MV-4-11 (cell line): ENCODE data around the gene SREBF2.
A peak's percentile ranks its signal among the peaks of the same experiment; 100 is the strongest.

Experiments
- DNase-seq: peaks from one replicate; lab custom pipeline; 2025; lab: John Stamatoyannopoulos, UW

Gene SREBF2

DNA sequence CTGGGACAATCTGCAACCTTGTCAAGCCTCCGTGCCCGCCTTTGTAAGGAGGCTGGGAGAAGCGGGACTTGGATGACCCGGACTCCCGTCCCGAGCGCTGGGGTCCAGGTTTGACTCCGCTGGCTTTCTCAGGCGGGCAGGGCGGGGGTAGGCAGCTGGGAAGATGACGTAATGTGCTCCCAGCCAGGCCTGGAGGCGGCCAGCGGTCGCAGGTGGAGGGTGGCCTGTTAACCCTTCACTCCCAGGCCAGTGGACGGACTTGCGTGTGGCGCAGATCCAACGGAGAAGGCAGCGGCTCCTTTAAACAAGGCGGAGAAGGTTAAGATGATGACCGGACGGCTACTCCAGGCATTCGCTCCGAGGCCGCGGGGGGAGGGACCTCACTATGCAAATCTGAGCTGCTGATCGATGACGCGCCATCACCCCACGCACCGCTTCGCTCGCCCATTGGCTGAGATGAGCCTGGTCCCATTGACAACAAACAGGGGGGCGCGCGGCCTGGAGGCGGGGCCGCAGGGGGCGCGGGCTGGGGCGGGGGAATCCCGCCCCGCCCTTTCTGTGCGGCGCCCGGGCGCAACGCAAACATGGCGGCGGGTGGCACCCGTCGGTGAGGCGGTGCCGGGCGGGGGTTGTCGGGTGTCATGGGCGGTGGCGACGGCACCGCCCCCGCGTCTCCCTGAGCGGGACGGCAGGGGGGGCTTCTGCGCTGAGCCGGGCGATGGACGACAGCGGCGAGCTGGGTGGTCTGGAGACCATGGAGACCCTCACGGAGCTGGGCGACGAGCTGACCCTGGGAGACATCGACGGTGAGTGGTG lies at the start of gene SREBF2:
TSS of gene SREBF2 (plus strand) at position 553 of the 816 bp plus-strand sequence. CDS start at position 719, 166 bp downstream.
- peak; percentile 99 for DNase-seq

- DNase-seq: no peak
Observed at GRCh38 chr22:41787331-41787730, 45.6 kb upstream of the SREBF2 start.

DNA sequence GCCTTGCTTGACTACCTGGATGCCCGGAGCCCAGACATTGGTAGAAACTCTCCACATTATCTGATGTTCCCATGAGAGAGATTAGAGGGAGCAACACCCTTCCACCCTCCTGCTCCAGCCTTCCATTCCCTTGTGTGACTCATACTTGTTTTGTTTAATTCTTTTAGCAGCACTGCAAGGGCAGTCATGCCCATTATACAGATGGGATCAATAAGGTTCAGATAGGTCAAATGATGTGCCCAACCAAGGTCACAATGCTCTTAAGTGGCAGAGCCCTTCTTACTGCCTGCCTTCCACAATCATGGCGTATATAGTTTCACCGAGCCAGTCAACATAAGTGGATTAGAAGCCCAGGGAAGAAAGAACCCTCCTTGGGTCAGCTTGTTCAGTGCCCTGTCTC lies 39.0 kb upstream of the SREBF2 start:
- DNase-seq: no peak

- no peak for DNase-seq
Observed at GRCh38 chr22:41798736-41799135, 34.2 kb upstream of the SREBF2 start.

- no peak for DNase-seq
Observed at GRCh38 chr22:41799486-41800347, 33.2 kb upstream of the SREBF2 start.

DNA sequence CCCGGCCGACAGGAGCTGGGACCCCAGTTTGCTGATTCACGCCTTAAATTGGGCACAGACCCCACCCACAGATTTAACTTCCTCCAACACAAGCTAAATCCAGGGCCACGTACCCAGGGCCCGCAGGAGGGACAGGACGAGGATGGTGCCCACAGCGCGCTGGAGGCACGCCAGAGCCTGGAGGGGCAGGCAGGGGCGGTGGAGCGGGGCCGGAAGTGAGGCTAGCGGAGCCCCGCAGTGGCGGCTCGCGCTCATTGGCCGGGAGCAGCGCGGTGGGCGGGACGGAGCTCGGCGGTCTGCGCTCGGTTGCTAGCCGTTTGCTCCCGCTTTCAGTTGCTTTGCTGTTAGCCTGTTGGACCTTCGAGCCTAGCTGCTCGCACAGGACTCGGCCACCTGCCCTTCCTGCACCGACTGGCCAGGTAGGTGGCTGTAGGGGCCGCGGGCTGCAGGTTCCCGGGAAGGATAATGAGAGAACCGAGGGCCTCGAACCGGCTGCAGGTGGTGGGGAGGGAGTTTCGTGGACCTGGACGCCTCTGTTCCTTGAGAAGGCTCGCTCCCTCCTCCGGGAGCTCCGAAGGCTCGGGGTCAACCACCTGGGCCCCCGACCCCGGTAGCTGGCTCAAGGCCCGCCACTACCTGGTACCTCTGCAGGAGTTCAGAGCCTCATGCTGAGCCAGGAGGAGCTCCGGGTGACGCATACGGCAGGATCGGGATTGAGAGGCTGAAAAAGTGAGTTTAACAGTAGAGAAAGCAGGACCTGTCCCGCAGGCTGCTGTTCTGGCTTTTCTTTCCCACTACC lies 32.4 kb upstream of the SREBF2 start, which contains the start of gene CCDC134:
TSS of gene CCDC134 (plus strand) at position 332 of the 799 bp plus-strand sequence. CDS start 8,212 bp downstream, outside the sequence.
- DNase-seq: peak; percentile 86

GRCh38 chr22:41801147-41801819 lies 31.6 kb upstream of the SREBF2 start:
- DNase-seq: no peak

DNA sequence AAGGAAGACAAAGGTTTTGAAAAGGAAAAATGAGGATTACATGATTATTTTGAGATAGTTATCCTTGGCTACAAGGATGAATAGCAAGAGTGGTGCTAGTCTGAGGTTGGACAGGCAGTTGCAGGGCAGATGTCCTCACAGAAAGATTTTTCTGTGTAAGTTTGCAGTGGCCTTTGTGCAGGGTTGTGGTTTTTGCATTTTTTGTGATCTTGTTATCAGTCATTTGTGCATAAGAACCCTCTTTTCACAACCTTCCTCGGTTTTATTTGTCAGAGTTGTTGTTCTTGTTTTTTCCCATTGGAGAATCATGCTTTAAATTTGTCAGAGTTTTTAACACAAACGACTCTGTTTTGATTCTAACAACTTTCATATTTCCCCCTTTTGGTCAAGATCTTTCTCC lies 31.0 kb upstream of the SREBF2 start:
- no peak for DNase-seq

DNA sequence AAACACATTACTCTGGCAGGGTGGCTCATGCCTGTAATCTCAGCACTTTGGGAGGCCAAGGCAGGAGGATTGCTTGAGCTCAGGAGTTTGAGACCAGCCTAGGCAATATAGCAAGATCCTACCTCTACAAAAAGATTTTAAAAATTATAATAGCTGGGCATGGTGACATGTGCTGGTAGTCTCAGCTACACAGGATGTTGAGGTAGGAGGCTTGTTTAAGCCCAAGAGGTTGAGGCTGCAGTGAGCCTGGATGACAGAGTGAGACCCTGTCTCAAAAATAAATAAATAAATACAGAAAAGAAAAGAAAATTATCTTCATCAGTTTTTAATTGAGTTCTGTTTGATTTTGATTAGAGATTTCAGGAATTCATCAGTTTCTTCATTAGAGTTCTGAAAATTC lies 27.3 kb upstream of the SREBF2 start:
- DNase-seq: no peak

DNA sequence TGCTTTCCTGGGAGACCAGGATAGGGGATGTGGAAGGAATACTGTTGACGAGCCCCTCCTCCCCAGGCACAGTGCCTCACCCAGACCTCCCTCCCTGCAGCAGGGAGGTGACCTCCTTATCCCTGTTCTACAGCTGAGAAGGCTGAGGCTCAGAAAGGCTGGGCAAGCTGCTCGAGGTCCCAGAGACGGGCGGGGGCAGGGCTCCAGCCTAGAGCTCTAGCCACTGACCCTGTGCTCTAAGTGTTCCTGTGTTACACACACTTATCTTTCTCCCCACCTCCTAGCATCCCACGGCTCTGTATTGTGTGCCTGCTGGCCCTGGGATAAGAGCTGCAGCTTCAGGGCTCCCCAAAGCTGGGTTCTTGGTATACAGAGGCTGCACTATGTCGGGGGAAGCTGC lies 24.5 kb upstream of the SREBF2 start:
- DNase-seq: no peak

DNA sequence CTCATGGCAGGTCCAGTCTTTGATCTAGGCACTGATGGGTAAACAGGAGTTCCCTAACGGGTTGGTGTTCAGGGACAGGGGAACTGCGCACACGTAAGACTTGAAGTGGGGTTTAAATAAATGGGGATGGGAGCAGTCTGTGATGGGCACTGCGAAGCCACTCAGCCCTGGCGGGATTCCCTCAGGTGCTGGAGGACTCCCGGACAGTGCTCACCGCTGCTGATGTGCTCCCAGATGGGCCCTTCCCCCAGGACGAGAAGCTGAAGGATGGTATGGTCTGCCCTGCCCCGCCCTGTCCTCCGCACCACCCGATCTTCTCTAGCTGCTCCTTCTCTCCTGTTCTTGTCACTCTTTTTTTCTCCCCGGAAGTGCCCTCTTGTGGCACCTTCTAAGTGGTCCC lies 22.9 kb upstream of the SREBF2 start:
- no peak for DNase-seq

GRCh38 chr22:41812805-41813545 lies 19.9 kb upstream of the SREBF2 start:
- DNase-seq: no peak

DNA sequence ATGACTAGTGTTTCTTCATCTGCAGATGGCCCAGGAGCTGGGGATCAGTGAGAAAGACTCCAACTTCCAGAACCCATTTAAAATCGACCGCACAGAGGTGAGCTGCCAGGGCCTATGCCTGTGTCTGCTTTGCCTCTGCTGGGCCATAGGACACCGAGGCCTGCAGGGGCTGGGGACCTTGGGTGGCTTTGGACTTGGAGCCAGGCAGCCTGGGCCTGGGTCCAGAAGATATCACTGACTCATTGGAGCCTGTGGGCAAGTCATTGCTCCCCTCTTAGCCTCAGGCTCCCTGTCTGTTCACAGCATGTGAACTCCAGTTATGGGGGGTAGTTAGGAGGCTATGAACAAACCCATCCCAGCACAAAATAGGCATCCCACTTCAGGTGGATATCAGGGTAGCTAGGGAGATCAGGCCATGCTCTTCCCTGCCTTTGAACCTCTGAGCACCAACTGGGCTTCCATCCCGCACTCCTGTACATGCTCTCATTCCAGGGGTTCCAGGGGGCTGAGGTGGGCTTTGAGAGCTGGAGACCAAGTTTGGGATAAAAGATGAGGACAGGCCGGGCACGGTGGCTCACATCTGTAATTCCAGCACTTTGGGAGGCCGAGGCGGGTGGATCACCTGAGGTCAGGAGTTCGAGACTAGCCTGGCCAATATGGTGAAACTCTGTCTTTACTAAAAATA lies 19.0 kb upstream of the SREBF2 start:
- DNase-seq: no peak

DNA sequence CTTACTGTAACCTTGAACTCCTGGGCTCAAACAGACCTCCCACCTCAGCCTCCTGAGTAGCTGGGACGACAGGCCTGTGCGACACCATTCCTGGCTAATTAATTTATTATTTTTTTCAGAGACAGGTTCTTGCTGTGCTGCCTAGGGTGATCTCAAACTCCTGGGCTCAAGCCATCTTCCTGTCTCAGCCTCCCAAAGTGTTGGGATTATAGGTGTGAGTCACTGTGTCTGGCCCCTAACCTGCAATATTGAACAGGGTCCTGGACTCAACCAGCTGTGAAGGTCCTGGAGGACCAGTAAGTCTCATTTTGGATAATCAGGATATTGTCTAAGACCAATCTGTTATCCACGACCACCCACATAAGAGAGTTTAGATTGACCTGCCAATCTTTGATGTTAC lies 17.2 kb upstream of the SREBF2 start:
- no peak for DNase-seq

GRCh38 chr22:41816241-41816640 lies 16.7 kb upstream of the SREBF2 start:
- no peak for DNase-seq

GRCh38 chr22:41816871-41817270 lies 16.0 kb upstream of the SREBF2 start:
- DNase-seq: no peak

GRCh38 chr22:41818011-41818410 lies 14.9 kb upstream of the SREBF2 start:
- no peak for DNase-seq

DNA sequence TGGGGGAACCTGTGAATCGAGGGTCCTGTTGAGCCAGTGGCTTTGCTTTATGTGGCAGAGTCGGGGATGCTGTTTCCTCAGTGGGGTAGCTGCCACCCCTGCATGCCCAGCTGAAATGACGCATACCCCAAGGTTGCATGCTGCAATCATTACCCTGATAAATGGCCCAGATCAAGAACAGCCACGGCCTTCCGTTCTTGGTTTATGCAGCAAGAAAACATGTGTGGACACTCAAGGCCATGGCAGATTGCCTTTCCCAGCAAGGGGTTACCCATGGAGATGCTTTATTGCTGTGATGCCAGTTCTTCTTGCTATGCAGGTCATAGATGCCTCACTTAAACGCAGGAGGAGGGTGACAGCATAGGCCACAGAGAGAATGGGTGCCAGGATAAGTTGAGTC lies 14.3 kb upstream of the SREBF2 start:
- DNase-seq: no peak

DNA sequence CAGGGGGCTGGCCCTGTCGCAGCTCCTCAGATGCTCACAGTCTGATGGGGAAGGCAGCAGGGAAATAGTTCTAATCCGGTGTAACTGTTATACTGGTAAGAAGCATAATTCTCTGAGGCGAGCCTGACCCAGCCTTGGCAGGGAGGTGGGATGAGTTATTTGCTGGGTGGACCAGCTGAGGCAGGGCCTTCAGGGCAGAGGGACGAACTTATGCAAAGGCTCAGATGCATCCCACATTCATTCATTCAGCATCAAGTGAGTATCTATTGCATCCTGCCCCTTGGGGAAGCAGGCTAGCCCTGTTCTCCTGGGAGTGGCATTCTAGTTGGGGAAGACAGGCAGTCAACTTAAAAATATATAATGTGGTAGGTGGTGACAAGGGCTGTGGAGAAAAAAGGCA lies 13.6 kb upstream of the SREBF2 start:
- no peak for DNase-seq

GRCh38 chr22:41820447-41820846 lies 12.5 kb upstream of the SREBF2 start:
- no peak for DNase-seq
